Neuronal stem cell (in vitro differentiated cells): ENCODE data around the gene SCNN1B.

Source experiments
- DNase-seq: peaks from one replicate; pipeline ENCODE4 v3.0.0-alpha.2; 2013; ENCODE audit warnings: low spot score
- H2AFZ ChIP-seq: one replicate; pipeline ENCODE4 v1.6.1; 2013; ENCODE audit warnings: mild to moderate bottlenecking, low read length, inconsistent platforms
- H2AK5ac ChIP-seq: 2 replicates; pipeline ENCODE4 v1.6.1; 2013; ENCODE audit warnings: low read depth, mild to moderate bottlenecking, inconsistent platforms, low read length, moderate library complexity, mixed read lengths
- H2BK120ac ChIP-seq: 2 replicates; pipeline ENCODE4 v1.6.1; 2013; ENCODE audit warnings: low read depth, mild to moderate bottlenecking, inconsistent platforms, low read length, moderate library complexity, mixed read lengths
- H2BK12ac ChIP-seq: one replicate; pipeline ENCODE4 v1.6.1; 2013; ENCODE audit warnings: low read length, inconsistent platforms
- H2BK15ac ChIP-seq: 2 replicates; pipeline ENCODE4 v1.6.1; 2013; ENCODE audit warnings: mild to moderate bottlenecking, low read length, inconsistent platforms, mixed read lengths
- H2BK5ac ChIP-seq: one replicate; pipeline ENCODE4 v1.6.1; 2013; ENCODE audit warnings: inconsistent platforms, mild to moderate bottlenecking, low read length, moderate library complexity
- H3K14ac ChIP-seq: one replicate; pipeline ENCODE4 v1.6.1; 2013; ENCODE audit warnings: low read length, inconsistent platforms
- H3K18ac ChIP-seq: 2 replicates; pipeline ENCODE4 v1.6.1; 2013; ENCODE audit warnings: low read length, inconsistent platforms
- H3K23ac ChIP-seq: 2 replicates; pipeline ENCODE4 v1.6.1; 2013; ENCODE audit warnings: low read depth, mild to moderate bottlenecking, mixed read lengths, low read length, inconsistent platforms; ENCODE audit not compliant: poor library complexity
- H3K27ac ChIP-seq: replicated peaks from 3 replicates; pipeline ENCODE4 v1.5.1; 2013; ENCODE audit warnings: low read length, inconsistent platforms
- H3K27me3 ChIP-seq, 3 experiments: 2 replicates each; pipeline ENCODE4 v1.6.1; 2013; ENCODE audit warnings: low read length in 3 of 3, mild to moderate bottlenecking in 2 of 3, inconsistent platforms in 1 of 3, low read depth in 1 of 3, mixed read lengths in 1 of 3, moderate library complexity in 1 of 3; ENCODE audit not compliant: control insufficient read depth in 3 of 3, insufficient read depth in 3 of 3
- H3K36me3 ChIP-seq, 2 donors: replicated peaks in 1 of 2; 2 replicates each; pipeline ENCODE4 v1.6.1; 2013; ENCODE audit warnings: low read length in 2 of 2; ENCODE audit not compliant: control insufficient read depth in 2 of 2, insufficient read depth in 2 of 2
- H3K4ac ChIP-seq: 2 replicates; pipeline ENCODE4 v1.6.1; 2013; ENCODE audit warnings: inconsistent platforms, mild to moderate bottlenecking, low read length, moderate library complexity
- H3K4me1 ChIP-seq, 2 donors: 1 replicate in 1 of 2; 2 replicates in 1 of 2; pipeline ENCODE4 v1.6.1; 2013; ENCODE audit warnings: low read length in 2 of 2, low read depth in 1 of 2; ENCODE audit not compliant: control insufficient read depth in 2 of 2, insufficient read depth in 1 of 2
- H3K4me2 ChIP-seq: one replicate; pipeline ENCODE4 v1.6.1; 2013; ENCODE audit warnings: mild to moderate bottlenecking, low read length, inconsistent platforms; ENCODE audit not compliant: insufficient read depth, poor library complexity, severe bottlenecking
- H3K4me3 ChIP-seq, 2 donors: 2 replicates each; pipeline ENCODE4 v1.5.1; 2013; ENCODE audit warnings: low read length in 2 of 2, mild to moderate bottlenecking in 2 of 2, inconsistent platforms in 1 of 2, moderate library complexity in 1 of 2
- H3K79me1 ChIP-seq: one replicate; pipeline ENCODE4 v1.6.1; 2013; ENCODE audit warnings: low read depth, mild to moderate bottlenecking, inconsistent platforms, low read length, moderate library complexity
- H3K9ac ChIP-seq: one replicate; pipeline ENCODE4 v1.6.1; 2013; ENCODE audit warnings: mild to moderate bottlenecking, low read depth, low read length, inconsistent platforms; ENCODE audit not compliant: poor library complexity
- H3K9me3 ChIP-seq, 2 donors: replicated peaks in 1 of 2; 2 replicates each; pipeline versions ENCODE3 to v1.6.1; 2013; ENCODE audit warnings: low read length in 2 of 2, mild to moderate bottlenecking in 2 of 2, inconsistent platforms in 1 of 2, low read depth in 1 of 2, mixed read lengths in 1 of 2, moderate library complexity in 1 of 2; ENCODE audit not compliant: control insufficient read depth in 2 of 2, insufficient read depth in 1 of 2
- H4K8ac ChIP-seq: one replicate; pipeline ENCODE4 v1.6.1; 2013; ENCODE audit warnings: low read depth, mild to moderate bottlenecking, inconsistent platforms, low read length, moderate library complexity
- H4K91ac ChIP-seq: one replicate; pipeline ENCODE4 v1.6.1; 2013; ENCODE audit warnings: low read length, low read depth, mild to moderate bottlenecking, inconsistent platforms; ENCODE audit not compliant: poor library complexity
- WGBS, 2 donors: extraction: QIAGEN DNeasy Blood & Tissue Kit; methylation state at CpG; one replicate each; pipeline ENCODE4 v1.1.7; 2013; ENCODE audit warnings: missing lambda C conversion rate in 2 of 2, mixed read lengths in 1 of 2; ENCODE audit not compliant: insufficient read length in 2 of 2, insufficient replicate concordance in 1 of 2; ENCODE audit errors: extremely low coverage in 2 of 2; 5-methylcytosine and 5-hydroxymethylcytosine counted together

SCNN1B gene

GRCh38 chr16:23406024-23406423, 103.9 kb downstream of the SCNN1B start:
- Histone ChIP-seq H3K9ac (no peak overlapping the region), H4K91ac (no peak overlapping the region), H3K4me1 (peaks cover 9% of the 10 kb centered on the region in 2 donors), H3K23ac (no peak overlapping the region), H2AK5ac (no peak overlapping the region), H3K27me3 (no peaks in the 10 kb centered on the region), H2BK120ac (no peak overlapping the region), H2BK15ac (no peak overlapping the region), H2BK12ac (no peak overlapping the region), H3K18ac (no peak overlapping the region), H3K4ac (no peak overlapping the region), H2AFZ (no peak overlapping the region), H4K8ac (no peak overlapping the region), H3K9me3 (no peaks in the 10 kb centered on the region), H3K4me2 (no peak overlapping the region), H3K27ac (no peak overlapping the region), H3K4me3 (no peak overlapping the region), H3K79me1 (no peaks in the 10 kb centered on the region), H3K14ac (no peak overlapping the region), H3K36me3 (peaks cover 9 to 81% of the 10 kb centered on the region in 2 donors), H2BK5ac (no peak overlapping the region)
- no CpG with 5 or more reads among the region's 2 CpGs for WGBS, 2 donors
- DNase-seq: no peak

- Histone ChIP-seq H3K36me3 (peaks cover 12 to 81% of the 10 kb centered on the region in 2 donors), H2BK15ac (no peak overlapping the region)
- no CpG with 5 or more reads among the region's 6 CpGs for WGBS, 2 donors
Measured at GRCh38 chr16:23406546-23407240, 104.6 kb downstream of the SCNN1B start.

GRCh38 chr16:23407436-23408127, 105.5 kb downstream of the SCNN1B start:
- Histone ChIP-seq H2BK120ac (no peak overlapping the region), H4K91ac (no peak overlapping the region), H3K9me3 (no peaks in the 10 kb centered on the region), H4K8ac (no peak overlapping the region), H3K4me2 (no peak overlapping the region), H3K14ac (no peak overlapping the region), H2AFZ (no peak overlapping the region), H2AK5ac (peak overlapping the region; percentile 7), H2BK15ac (no peak overlapping the region), H3K79me1 (no peaks in the 10 kb centered on the region), H3K4me1 (peaks cover 7 to 9% of the 10 kb centered on the region in 2 donors), H3K4ac (no peak overlapping the region), H3K27ac (no peak overlapping the region), H3K18ac (no peak overlapping the region), H3K9ac (no peak overlapping the region), H3K27me3 (no peaks in the 10 kb centered on the region), H3K23ac (no peak overlapping the region), H3K36me3 (peaks cover 12 to 81% of the 10 kb centered on the region in 2 donors), H3K4me3 (no peak overlapping the region), H2BK12ac (no peak overlapping the region), H2BK5ac (no peak overlapping the region)
- WGBS, 2 donors: no CpG with 5 or more reads among the region's 9 CpGs
- no peak for DNase-seq

More at GRCh38 chr16:23406546-23407240, 104.6 kb downstream of the SCNN1B start:
- no peak overlapping the region for H3K14ac ChIP-seq
- no peak for DNase-seq
- no peak overlapping the region for H3K4me2 ChIP-seq
- H3K4me1 ChIP-seq: peaks cover 7 to 9% of the 10 kb centered on the region in 2 donors
- H3K4ac ChIP-seq: no peak overlapping the region
- no peak overlapping the region for H3K27ac ChIP-seq
- no peak overlapping the region for H2AK5ac ChIP-seq
- H3K27me3 ChIP-seq: no peaks in the 10 kb centered on the region
- H3K9ac ChIP-seq: no peak overlapping the region
- no peak overlapping the region for H2BK120ac ChIP-seq
- no peak overlapping the region for H3K4me3 ChIP-seq
- H3K9me3 ChIP-seq: no peaks in the 10 kb centered on the region
- H4K91ac ChIP-seq: no peak overlapping the region
- no peak overlapping the region for H2BK12ac ChIP-seq
- no peak overlapping the region for H3K23ac ChIP-seq
- H3K18ac ChIP-seq: no peak overlapping the region
- no peak overlapping the region for H4K8ac ChIP-seq
- no peak overlapping the region for H2BK5ac ChIP-seq
- H2AFZ ChIP-seq: no peak overlapping the region
- H3K79me1 ChIP-seq: no peaks in the 10 kb centered on the region

- Histone ChIP-seq H3K4me2 (no peak overlapping the region), H2BK120ac (no peak overlapping the region), H3K27ac (peak overlapping the region; percentile 83), H2BK12ac (no peak overlapping the region), H3K36me3 (peaks cover 12 to 81% of the 10 kb centered on the region in 2 donors), H3K79me1 (no peaks in the 10 kb centered on the region), H3K4me3 (no peak overlapping the region), H2BK15ac (no peak overlapping the region), H3K9me3 (no peaks in the 10 kb centered on the region), H4K8ac (no peak overlapping the region), H3K4ac (no peak overlapping the region), H2AFZ (no peak overlapping the region), H4K91ac (no peak overlapping the region), H3K9ac (no peak overlapping the region), H2BK5ac (no peak overlapping the region), H2AK5ac (no peak overlapping the region), H3K18ac (no peak overlapping the region), H3K14ac (no peak overlapping the region), H3K4me1 (peaks cover 7 to 9% of the 10 kb centered on the region in 2 donors), H3K23ac (no peak overlapping the region), H3K27me3 (no peaks in the 10 kb centered on the region)
- peak; percentile 30 for DNase-seq
- WGBS, 2 donors: no CpG with 5 or more reads among the region's 21 CpGs
Measured at GRCh38 chr16:23408242-23408822, 106.2 kb downstream of the SCNN1B start.
